Islet of Langerhans (tissue), 1 donor: ENCODE measurements around the gene RSU1.
A peak's percentile ranks its signal among the peaks of the same experiment; 100 is the strongest.

Experiments
- FAIRE-seq: peaks from one replicate; lab custom pipeline; 2011; peaks lifted over from hg19 to GRCh38; lab: Jason Lieb, UNC

Gene RSU1

DNA sequence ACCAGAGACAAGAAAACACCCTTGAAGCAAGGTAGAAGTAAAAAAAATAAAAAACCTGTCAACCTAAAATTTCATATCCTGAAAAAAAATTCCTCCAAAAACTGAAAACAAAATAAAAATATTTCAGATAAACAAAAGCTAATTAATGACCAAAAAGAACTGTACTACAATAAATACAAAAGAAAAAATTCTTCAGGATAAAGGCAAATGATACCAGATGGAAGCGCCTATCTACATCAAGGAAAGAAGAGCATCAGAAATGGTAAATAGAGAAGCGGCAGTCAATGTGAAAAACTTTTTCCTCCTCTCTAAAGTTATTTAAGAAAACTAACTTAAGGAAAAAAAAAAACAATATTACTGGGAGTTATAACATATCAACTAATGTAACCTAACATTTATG lies 79.8 kb downstream of the RSU1 start:
- FAIRE-seq: no peak

DNA sequence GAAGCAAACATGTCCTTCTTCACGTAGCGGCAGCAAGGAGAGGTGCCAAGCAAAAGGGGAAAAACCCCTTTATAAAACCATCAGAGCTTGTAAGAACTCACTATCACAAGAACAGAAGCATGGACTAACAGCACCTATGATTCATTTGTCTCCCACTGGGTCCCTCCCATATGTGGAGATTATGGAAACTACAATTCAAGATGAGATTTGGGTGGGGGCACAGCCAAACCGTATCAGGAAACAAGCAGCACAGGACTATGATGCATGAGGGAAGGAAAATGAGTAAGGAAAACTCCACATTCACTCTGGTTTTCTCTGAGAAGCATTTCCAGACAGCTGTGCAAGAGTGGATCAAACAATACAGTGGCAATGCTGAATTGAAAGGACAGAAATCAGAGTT lies 81.6 kb downstream of the RSU1 start:
- no peak for FAIRE-seq

DNA sequence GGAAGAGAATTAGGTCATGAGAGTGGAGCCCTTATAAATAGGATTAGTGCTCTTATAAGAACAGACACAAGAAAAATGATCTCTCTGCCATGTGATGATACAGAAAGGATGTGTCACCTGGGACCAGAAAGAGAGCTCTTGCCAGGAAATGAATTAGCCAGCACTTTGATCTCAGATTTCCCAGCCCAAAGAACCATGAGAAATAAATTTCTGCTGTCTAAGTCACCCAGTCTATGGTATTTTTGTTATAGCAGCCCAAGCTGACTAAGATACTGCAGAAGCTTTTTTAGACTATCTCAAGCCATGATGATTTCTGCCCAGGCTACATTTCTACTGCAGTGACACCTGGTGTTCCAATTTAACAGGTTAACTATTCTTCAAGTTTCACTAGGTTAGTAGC lies 84.8 kb downstream of the RSU1 start:
- FAIRE-seq: no peak

DNA sequence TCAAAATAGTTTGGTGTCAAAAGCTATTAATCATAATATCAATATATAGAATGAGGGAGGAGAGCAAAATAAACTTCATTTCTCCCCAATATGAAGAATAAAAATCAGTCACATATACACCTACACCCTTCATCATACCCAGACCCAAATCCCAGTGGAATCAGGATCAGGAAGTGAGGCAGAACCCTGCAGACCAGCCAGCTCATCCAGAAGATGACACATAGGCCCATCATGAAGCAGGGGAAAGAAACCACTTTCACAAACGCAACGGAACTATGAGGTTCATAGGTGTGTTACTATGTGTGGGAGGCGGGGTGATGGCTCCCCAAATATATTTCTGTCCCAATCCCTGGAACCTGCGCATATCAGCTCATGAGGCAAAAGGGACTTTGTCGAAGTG lies 89.0 kb downstream of the RSU1 start:
- FAIRE-seq: no peak

DNA sequence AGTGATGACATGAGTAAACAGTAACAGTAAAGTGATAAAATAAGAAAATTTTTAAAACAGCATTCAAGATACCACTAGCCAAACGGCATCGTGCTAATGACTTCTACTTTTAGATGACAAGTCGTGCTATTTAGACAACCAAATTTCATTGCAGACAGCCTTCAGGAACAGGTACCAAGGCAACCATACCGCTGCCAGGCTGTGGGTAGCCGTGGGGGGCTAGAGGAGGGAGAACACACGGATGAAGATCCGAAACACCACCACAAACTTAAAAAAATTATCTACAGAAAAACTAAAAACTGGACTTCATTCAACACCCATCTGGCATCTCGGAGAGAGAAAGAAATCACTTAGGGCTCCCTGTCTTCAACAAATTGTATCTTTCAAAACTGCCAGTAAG lies 89.6 kb downstream of the RSU1 start:
- FAIRE-seq: no peak

DNA sequence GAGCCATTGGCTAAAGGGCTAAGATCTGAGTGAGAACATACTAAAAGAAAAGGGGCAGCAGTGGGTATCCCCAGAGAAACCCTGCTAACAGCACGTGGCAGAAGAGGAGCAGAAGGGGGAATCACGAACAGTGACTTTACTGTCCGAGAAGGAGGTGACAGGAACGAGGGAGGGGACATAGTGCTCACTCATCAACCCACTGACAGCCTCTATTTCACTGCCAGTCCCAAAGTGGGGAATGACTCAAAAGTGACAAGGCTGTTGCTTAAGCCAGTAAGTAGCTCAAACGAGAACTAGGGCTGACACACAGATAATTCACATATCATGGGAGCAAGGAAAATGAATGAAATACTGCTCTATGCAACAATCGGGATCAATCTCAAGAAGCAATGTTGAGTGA lies 92.7 kb downstream of the RSU1 start:
- no peak for FAIRE-seq

DNA sequence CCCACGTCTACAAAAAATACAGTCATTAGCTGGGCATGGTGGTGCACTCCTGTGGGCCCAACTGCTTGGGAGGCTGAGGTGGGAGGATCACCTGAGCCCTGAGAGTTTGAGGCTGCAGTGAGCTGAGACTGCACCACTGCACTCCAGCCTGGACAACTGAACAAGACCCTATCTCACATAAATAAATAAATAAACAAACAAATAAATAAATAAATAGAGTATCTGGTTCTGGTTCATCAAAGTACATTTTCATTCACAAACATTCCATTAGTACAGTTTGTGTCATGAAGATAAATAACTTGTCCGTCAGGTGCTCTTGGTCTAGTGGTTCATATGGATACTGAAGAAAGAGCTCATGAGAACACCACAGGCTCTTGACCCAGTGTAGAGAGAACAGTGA lies 96.4 kb downstream of the RSU1 start:
- no peak for FAIRE-seq

DNA sequence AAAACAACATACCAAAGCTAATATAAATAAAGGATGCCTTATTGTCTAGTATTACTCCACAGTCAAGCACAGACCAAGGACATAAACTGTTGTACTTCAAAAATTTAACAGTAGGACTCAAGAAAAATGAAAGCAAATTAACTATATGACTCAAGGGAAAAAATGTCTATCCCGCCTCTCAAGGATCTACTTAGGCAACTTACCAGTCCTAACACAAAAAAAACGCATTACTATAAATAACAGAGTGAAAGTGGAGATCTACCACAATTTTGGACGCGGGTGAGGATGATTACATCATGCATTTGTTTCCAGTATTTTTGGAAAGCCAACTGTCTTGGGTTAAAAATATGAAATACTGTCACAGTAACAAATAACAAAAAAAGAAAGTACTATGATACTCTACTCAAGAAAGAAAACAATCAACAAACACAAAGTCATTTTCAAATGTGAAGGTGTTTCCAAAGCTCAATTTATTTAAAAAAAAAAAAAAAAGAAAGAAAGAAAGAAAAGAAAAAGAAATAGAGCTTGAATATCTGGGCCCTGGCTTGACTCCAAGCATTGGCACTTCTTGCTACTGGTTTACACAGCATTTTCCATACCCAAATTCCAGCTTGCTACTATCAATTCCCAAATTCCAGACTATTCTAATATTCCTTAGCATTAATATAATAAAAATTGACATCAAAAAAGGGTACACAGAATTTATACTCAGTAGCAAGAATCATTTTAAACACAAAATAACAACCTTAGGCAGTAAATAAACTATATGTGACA lies 99.4 kb downstream of the RSU1 start:
- no peak for FAIRE-seq

DNA sequence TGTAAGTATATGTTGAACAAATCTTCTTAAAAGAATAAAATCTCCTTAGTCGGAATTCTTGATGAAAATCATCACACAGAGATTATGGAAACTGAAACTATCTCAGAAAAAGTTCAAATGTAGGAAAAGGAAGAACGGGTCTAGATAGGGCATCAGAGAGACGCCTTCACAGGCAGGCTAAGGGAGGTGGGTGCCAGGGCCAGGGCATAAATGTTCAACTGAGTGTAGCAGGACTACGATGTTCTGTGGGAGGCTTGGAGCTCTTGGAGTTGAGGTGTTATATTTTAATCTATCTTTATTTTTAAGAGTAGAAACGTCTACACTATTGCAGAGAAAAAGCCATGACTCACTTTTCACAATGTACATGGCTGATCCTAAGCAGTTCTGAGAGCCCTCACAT lies 101.2 kb downstream of the RSU1 start:
- FAIRE-seq: no peak

DNA sequence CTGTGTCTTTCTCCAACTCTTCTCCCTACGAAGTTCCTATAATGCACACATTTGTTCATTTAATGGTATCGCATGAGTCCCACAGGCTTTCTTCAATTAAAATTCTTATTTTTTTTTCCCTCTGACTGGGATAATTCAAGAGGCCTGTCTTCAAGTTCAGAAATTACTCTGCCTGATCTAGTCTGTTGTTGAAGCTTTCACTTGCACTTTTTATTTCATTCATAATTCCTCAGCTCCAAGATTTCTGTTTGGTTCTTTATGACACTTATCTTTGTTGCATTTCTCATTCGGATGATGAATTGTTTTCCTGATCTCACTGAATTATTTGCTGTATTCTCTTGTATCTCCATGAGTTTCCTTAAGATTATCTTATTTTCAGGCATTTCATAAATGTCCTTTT lies 103.9 kb downstream of the RSU1 start:
- no peak for FAIRE-seq

DNA sequence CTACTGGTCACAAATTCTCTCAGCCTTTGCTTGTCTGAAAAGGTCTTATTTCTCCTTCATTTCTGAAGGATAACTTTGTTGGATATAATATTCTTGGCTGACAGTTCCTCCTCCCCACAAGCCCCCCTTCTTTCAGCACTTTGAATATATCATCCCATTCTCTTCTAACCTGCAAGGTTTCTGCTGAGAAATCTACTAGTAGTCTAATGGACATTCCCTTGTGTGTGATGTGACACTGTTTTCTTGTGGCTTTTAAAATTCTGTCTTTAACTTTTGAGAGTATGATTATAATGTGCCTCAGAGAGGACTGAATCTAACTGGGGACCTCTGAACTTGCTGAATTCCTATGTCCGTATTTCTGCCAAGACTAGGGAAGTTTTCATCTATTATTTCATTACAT lies 104.3 kb downstream of the RSU1 start:
- no peak for FAIRE-seq

DNA sequence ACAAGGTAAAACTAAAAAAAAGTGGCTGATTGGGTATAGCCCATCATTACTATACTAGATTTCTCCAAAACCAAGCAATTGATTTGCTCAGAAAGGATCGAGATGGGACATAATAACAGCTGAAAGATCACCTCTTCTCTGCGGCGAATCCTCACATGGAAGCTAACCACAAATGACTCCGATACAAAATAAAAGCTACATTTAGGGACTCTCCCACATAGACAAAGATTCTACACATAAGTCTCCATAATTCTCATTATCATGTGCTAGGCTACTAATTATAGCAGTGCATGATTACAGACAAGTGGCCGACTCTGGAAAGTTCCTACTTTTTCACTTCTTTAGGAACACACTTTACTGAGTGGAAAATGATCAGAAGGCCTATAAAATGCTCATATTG lies 116.9 kb downstream of the RSU1 start:
- no peak for FAIRE-seq

DNA sequence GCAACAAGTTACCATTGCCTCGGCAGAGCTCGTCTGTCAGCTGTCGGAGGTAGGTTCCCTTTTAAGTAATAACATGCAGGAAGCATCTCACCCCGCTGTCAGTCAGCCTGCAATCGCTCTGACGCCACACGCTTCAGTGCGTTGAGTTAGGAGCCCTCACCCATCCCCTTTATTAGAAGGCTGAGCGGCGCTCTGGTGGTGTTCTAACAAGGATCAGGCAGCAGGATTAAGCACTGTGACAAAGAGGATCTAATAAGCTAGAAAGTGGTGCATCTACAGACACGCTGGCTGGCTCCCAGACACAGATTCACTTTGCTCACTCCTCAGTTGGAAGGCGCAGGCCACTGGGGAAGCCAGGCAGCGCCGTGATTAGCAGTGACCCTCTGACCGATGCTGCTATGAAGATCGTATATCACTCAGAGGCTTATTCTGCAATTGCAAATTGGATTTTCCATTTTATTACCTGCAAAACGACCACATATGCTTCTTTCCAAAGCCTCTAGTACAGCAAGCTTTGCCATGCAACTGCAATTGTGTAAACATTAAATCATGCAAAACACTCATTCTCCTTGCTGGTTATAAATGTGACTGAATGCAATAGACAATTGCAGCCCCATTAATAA lies 117.7 kb downstream of the RSU1 start:
- FAIRE-seq: no peak

DNA sequence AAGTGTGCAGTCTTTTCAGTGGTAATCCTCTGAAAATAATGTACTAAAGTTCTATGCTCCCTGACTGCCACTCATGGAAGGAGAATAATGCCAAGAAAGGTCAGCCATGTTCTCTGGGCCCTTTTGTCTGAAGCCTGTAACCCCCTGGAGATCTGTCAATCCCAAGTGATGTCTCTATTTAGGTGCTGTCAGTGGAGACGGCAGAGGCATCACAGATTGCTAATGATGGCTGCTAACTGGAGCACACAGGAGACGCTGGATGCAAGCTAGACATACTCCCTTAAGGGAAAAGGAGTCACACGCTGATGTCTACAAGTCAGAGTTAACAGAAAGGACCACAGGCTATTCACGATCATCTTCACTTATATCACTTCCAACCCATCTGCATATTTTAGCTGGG lies 118.8 kb downstream of the RSU1 start:
- no peak for FAIRE-seq

DNA sequence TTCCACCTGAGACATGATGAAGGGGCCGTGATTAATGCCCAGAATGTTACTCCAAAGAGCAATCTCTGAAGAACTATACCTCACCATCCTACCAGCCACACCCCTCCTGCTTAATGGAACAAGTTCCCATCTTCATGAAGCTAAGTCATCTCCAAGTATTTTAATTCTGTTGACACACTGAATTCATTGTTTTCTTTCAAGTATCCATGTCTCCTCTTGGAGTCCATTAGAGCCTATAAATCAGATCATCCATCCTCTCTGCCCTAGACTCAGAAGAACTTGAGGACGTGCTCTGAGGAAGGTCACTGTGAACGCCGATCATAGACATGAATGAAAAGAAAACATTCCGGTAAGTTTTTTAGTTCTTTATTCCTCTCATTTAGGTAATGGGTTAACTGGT lies 126.8 kb downstream of the RSU1 start:
- no peak for FAIRE-seq

DNA sequence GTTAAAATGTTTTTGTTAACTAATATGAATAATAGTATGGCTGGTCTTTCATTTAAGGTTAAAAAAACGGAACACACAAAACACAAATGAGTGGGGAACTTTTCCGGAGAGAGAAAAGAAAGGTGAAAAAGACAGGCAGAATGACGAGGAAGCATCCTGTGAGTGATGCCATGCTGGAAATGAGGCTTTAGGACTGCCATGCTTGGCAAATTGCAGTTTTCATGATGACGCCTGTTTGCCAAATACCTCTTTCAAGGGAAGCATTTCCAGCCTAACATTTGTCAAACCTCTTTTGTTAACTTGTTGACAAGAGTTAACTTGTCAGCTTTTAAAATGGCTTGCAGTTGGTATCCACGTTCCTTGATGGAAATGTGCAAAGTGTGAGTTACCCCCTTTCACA lies 127.5 kb downstream of the RSU1 start:
- no peak for FAIRE-seq

DNA sequence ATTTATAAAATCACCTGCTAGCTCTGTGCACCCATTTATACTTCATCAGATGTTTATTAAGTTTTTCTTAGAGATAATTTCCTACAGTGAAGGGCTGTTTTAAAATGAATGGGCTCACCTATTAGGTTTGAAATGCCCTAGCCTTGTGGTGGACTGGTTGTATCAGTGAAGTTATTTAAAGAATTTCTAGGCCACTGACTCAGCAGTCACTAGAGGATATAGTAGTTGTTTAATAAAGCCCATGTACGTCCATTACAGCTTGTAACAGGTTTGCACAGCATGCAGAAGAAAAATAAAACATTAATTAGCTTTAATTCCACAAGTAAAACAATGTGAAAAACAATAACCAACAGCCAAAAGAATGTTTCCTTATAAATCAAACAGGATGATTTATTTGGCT lies 128.0 kb downstream of the RSU1 start:
- peak; percentile 13 for FAIRE-seq

DNA sequence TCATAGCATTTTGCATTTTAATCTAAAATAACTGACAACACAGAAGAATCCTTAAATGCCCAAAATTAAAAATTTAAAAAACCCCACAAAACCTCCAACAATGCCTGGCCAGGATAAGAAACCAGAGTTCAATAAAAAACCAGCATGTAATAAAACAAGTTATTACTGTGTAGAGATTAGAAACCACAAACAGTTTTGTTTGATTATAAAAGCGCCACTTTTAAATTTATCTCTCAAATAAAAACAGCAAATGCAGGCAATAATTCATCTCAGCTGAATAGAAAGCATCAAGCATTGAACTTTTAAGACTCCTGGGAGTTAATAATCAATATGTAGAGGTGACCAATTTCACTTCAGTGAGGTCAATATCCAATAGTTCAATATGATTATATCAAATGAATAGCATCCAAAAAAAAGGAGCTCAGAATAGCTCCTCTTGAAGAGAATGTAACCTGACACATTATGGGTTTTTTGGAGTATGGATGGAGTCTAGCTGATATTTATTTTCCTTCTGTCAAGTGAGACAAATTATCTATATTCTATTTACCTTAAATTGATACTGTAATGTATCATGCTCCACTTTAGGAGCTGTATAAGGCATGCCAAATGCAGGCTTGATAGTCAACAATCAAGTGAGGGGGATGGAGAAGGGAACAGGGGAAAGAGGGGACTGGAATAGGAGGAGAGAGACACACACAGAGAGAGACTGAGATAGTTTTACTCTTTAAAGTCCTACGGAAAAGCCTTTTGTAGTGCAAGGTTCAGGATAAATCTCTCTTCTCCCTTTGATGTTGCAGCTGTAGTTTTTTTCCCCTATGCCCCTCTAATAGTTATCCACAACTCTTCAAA lies 130.9 kb downstream of the RSU1 start:
- no peak for FAIRE-seq

DNA sequence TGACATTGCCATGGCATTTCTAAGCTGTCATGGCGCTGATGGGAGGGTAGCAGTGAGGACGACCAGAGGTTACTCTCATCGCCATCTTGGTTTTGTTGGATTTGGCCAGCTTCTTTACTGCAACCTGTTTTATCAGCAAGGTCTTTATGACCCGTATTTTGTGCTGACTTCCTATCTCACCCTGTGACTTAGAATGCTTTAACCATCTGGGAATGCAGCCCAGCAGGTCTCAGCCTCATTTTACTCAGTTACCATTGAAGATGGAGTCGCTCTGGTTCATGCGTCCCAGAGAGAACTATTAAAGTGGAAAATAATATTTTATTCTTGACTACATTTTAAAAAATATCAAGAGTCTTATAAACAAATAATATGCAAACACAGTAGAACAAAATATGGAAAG lies 131.7 kb downstream of the RSU1 start:
- no peak for FAIRE-seq

DNA sequence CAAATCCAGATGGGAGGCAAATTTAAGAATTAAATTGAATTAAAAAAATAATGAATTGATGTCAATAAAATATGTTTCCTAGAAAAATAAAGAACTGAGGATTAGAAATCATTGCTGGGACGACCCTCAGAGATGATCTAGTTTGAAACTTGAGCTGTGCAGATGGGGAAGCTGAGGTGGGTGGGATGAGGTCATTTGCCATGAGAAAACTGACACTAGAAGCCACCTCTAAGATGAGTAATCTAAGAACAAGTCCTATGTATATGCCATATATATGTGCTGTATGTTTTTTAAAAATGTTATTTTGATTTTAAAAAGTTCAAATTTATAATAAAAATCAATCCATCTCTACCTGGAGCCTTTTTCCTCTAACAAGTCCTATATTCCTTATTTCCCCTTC lies 135.7 kb downstream of the RSU1 start:
- FAIRE-seq: no peak

DNA sequence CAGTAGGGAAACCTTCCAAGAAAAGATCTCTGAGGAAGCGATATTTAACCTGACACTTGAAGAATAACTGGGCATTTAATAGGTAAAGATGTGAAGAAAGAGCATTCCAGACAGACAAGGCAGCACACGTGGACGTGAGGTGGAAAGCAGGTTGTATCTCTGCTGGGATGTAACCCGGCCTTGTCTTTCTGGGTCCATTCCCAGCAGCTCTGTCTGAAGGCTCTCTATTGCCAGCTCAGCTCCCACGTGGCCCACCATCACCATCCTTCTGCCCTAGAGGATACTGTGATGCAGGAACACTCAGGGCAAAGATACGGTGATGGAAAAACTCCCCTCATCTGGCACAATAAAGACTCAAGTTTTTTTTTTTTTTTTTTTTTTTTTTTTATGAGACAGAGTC lies 137.7 kb downstream of the RSU1 start:
- FAIRE-seq: no peak

DNA sequence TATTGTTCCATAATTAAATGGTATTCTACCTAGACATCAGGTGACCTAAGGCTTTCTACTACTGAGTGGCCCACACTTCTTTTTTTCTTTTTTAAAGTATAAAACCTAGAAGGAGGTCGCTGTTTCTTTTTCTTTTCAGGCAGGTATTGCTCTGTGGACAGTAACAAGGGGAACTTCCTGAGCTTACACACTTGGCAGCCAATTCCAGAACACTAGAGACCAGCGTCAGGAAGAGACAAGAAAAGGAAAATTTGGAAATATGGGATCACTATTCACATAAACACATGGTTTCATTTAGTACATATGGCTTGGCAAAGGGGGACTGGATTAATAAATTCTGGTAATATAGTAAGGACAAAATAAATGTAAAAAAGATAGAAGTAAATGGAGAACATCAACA lies 141.9 kb downstream of the RSU1 start:
- no peak for FAIRE-seq

DNA sequence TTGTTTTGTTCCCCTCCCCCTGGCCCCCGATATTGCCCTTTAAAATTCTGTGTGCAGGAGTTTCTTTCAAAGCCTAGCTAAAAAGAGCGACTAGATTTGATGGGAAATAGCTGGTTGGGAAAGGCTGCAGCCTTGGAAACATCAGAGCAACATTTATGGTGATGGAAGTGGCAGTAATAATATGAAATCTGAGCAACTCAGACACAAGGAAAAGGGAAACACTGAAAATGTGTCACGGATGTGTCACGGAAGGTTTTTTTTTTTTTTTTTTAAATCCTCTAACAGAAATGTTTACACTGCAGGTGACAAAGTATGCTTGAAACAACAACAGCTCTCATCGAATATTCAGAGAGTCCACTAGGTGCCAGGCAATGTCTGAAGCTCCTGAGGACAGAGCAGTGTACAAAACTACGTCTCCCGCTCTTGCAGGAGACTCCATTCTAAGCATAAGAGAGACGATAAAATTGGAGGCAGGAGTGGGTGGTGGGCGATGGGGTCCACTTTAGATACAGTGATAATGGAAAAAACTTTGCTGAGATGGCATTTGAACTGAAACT lies 143.0 kb downstream of the RSU1 start:
- FAIRE-seq: peak; percentile 97
